ENCODE data around the gene MET. TPM values are rescaled to one million over a fixed set of nuclear protein-coding genes. Genes with fewer than 3 reads are reported as not detected.

MET gene
- total RNA-seq, 1 experiment from 2014 or later: 242 TPM

- H3K4me3 Mint-ChIP-seq (ENCODE audit: low read depth, unreplicated experiment): no peak overlapping the region
- CTCF ChIA-PET: interaction anchor here (0.9 kb wide), 1 partner anchor 16 kb away, joined by 3 read pairs; no protein-coding TSS in a partner anchor
- intact Hi-C loops (cut with micrococcal nuclease; ENCODE audit: unreplicated experiment): no loop called here
Measured at GRCh38 chr7:116836048-116836447, 164.1 kb downstream of the MET start.

GRCh38 chr7:116836911-116837310, 164.9 kb downstream of the MET start:
- intact Hi-C loops (cut with micrococcal nuclease; ENCODE audit: unreplicated experiment): no loop called here
- CTCF ChIA-PET: no interaction called here
- Mint-ChIP-seq H3K27ac (ENCODE audit: unreplicated experiment) (no peak overlapping the region), H3K27me3 (ENCODE audit: unreplicated experiment) (no peaks in the 10 kb centered on the region), H3K4me3 (ENCODE audit: low read depth, unreplicated experiment) (no peak overlapping the region), H3K4me1 (ENCODE audit: low read depth, unreplicated experiment) (peaks cover 26% of the 10 kb centered on the region), H3K36me3 (ENCODE audit: insufficient read depth, unreplicated experiment) (no peaks in the 10 kb centered on the region), H3K9me3 (ENCODE audit: low read depth, unreplicated experiment) (no peaks in the 10 kb centered on the region)
- peak; percentile 29 for DNase-seq
- TF ChIP-seq CTCF (IDR thresholded peaks at IDR 0.05; ENCODE audit: unreplicated experiment): no peak
- no TSS peak for BruUV-seq (replicated peaks)

More at GRCh38 chr7:116836048-116836447, 164.1 kb downstream of the MET start:
- H3K36me3 Mint-ChIP-seq (ENCODE audit: insufficient read depth, unreplicated experiment): no peaks in the 10 kb centered on the region
- TF ChIP-seq CTCF (IDR thresholded peaks at IDR 0.05; ENCODE audit: unreplicated experiment): no peak
- H3K4me1 Mint-ChIP-seq (ENCODE audit: low read depth, unreplicated experiment): peaks cover 26% of the 10 kb centered on the region
- H3K9me3 Mint-ChIP-seq (ENCODE audit: low read depth, unreplicated experiment): no peaks in the 10 kb centered on the region
- DNase-seq: no peak
- BruUV-seq (replicated peaks): no TSS peak
- H3K27ac Mint-ChIP-seq (ENCODE audit: unreplicated experiment): peak overlapping the region; percentile 47
- H3K27me3 Mint-ChIP-seq (ENCODE audit: unreplicated experiment): no peaks in the 10 kb centered on the region

- H3K9me3 Mint-ChIP-seq (ENCODE audit: low read depth, unreplicated experiment): no peaks in the 10 kb centered on the region
- CTCF ChIA-PET: no interaction called here
- no peaks in the 10 kb centered on the region for H3K36me3 Mint-ChIP-seq (ENCODE audit: insufficient read depth, unreplicated experiment)
- H3K27me3 Mint-ChIP-seq (ENCODE audit: unreplicated experiment): peaks cover 3% of the 10 kb centered on the region
- BruUV-seq (replicated peaks): no TSS peak
- DNase-seq: no peak
- no peak for TF ChIP-seq CTCF (IDR thresholded peaks at IDR 0.05; ENCODE audit: unreplicated experiment)
- intact Hi-C loops (cut with micrococcal nuclease; ENCODE audit: unreplicated experiment): no loop called here
- H3K4me3 Mint-ChIP-seq (ENCODE audit: low read depth, unreplicated experiment): no peak overlapping the region
- peaks cover 26% of the 10 kb centered on the region for H3K4me1 Mint-ChIP-seq (ENCODE audit: low read depth, unreplicated experiment)
- no peak overlapping the region for H3K27ac Mint-ChIP-seq (ENCODE audit: unreplicated experiment)
Measured at GRCh38 chr7:116837586-116837985, 165.6 kb downstream of the MET start.

GRCh38 chr7:116840256-116840655, 168.3 kb downstream of the MET start:
- TF ChIP-seq CTCF (IDR thresholded peaks at IDR 0.05; ENCODE audit: unreplicated experiment): no peak
- BruUV-seq (replicated peaks): no TSS peak
- CTCF ChIA-PET: no interaction called here
- Mint-ChIP-seq H3K4me3 (ENCODE audit: low read depth, unreplicated experiment) (no peak overlapping the region), H3K4me1 (ENCODE audit: low read depth, unreplicated experiment) (peaks cover 14% of the 10 kb centered on the region), H3K27ac (ENCODE audit: unreplicated experiment) (no peak overlapping the region), H3K9me3 (ENCODE audit: low read depth, unreplicated experiment) (no peaks in the 10 kb centered on the region), H3K36me3 (ENCODE audit: insufficient read depth, unreplicated experiment) (no peaks in the 10 kb centered on the region), H3K27me3 (ENCODE audit: unreplicated experiment) (peaks cover 18% of the 10 kb centered on the region)
- intact Hi-C loops (cut with micrococcal nuclease; ENCODE audit: unreplicated experiment): no loop called here
- no peak for DNase-seq

All from Calu3 (cell line).